Stimulated activated naive CD8-positive, alpha-beta T cell treated with anti-CD3 and anti-CD28 coated beads, Interleukin-15, Interleukin-2, amounts not matched to agents 100 ng/mL and 50 ng/mL, for 24 hours (primary cell): ENCODE data around the gene MICU2.

Experiments
- H3K27ac Mint-ChIP-seq: one replicate; pipeline ENCODE4 v1.8.0; 2021; ENCODE audit warnings: mild to moderate bottlenecking, mixed read lengths
- H3K27me3 Mint-ChIP-seq: one replicate; pipeline ENCODE4 v1.8.0; 2021; ENCODE audit warnings: mixed read lengths
- H3K36me3 Mint-ChIP-seq: one replicate; pipeline ENCODE4 v1.8.0; 2021; ENCODE audit warnings: low read depth, mixed read lengths
- H3K4me1 Mint-ChIP-seq: one replicate; pipeline ENCODE4 v1.8.0; 2021; ENCODE audit warnings: low read depth, mixed read lengths
- H3K4me3 Mint-ChIP-seq: one replicate; pipeline ENCODE4 v1.8.0; 2021; ENCODE audit warnings: mild to moderate bottlenecking, mixed read lengths
- H3K9me3 Mint-ChIP-seq: one replicate; pipeline ENCODE4 v1.8.0; 2021; ENCODE audit warnings: mixed read lengths

Gene MICU2

GRCh38 chr13:21541980-21542379, 62.0 kb downstream of the MICU2 start:
- no peak overlapping the region for H3K27ac Mint-ChIP-seq

GRCh38 chr13:21541271-21541670, 62.7 kb downstream of the MICU2 start:
- Mint-ChIP-seq H3K9me3 (no peaks in the 10 kb centered on the region), H3K36me3 (peaks cover 42% of the 10 kb centered on the region), H3K27ac (no peak overlapping the region), H3K4me1 (peaks cover 29% of the 10 kb centered on the region), H3K4me3 (no peak overlapping the region), H3K27me3 (no peaks in the 10 kb centered on the region)

More at GRCh38 chr13:21541980-21542379, 62.0 kb downstream of the MICU2 start:
- Mint-ChIP-seq H3K36me3 (peaks cover 37% of the 10 kb centered on the region), H3K4me1 (peaks cover 29% of the 10 kb centered on the region), H3K4me3 (no peak overlapping the region), H3K27me3 (no peaks in the 10 kb centered on the region), H3K9me3 (no peaks in the 10 kb centered on the region)

- Mint-ChIP-seq H3K36me3 (peaks cover 32% of the 10 kb centered on the region), H3K9me3 (no peaks in the 10 kb centered on the region), H3K4me3 (no peak overlapping the region), H3K27me3 (no peaks in the 10 kb centered on the region), H3K27ac (no peak overlapping the region), H3K4me1 (peaks cover 25% of the 10 kb centered on the region)
These were observed 64.3 kb downstream of the MICU2 start for GRCh38 chr13:21539687-21540086.

GRCh38 chr13:21538753-21539152, 65.2 kb downstream of the MICU2 start:
- H3K4me3 Mint-ChIP-seq = no peak overlapping the region
- peaks cover 31% of the 10 kb centered on the region for H3K36me3 Mint-ChIP-seq
- H3K9me3 Mint-ChIP-seq = no peaks in the 10 kb centered on the region
- H3K27me3 Mint-ChIP-seq = no peaks in the 10 kb centered on the region
- H3K4me1 Mint-ChIP-seq = peaks cover 17% of the 10 kb centered on the region
- H3K27ac Mint-ChIP-seq = no peak overlapping the region

GRCh38 chr13:21538280-21538679, 65.7 kb downstream of the MICU2 start:
- H3K4me3 Mint-ChIP-seq = no peak overlapping the region
- no peaks in the 10 kb centered on the region for H3K9me3 Mint-ChIP-seq
- H3K4me1 Mint-ChIP-seq = peaks cover 13% of the 10 kb centered on the region
- peaks cover 31% of the 10 kb centered on the region for H3K36me3 Mint-ChIP-seq
- H3K27ac Mint-ChIP-seq = no peak overlapping the region
- H3K27me3 Mint-ChIP-seq = no peaks in the 10 kb centered on the region

- no peak overlapping the region for H3K27ac Mint-ChIP-seq
- H3K4me3 Mint-ChIP-seq = no peak overlapping the region
- H3K36me3 Mint-ChIP-seq = peaks cover 40% of the 10 kb centered on the region
- H3K4me1 Mint-ChIP-seq = peaks cover 18% of the 10 kb centered on the region
- H3K9me3 Mint-ChIP-seq = no peaks in the 10 kb centered on the region
- no peaks in the 10 kb centered on the region for H3K27me3 Mint-ChIP-seq
These were observed 66.9 kb downstream of the MICU2 start for GRCh38 chr13:21537105-21537504.

- peaks cover 53% of the 10 kb centered on the region for H3K36me3 Mint-ChIP-seq
- no peak overlapping the region for H3K4me3 Mint-ChIP-seq
- H3K4me1 Mint-ChIP-seq = peaks cover 23% of the 10 kb centered on the region
- H3K9me3 Mint-ChIP-seq = no peaks in the 10 kb centered on the region
- no peaks in the 10 kb centered on the region for H3K27me3 Mint-ChIP-seq
- H3K27ac Mint-ChIP-seq = no peak overlapping the region
These were observed 69.2 kb downstream of the MICU2 start for GRCh38 chr13:21534760-21535159.

- Mint-ChIP-seq H3K27ac (no peak overlapping the region), H3K4me1 (peaks cover 23% of the 10 kb centered on the region), H3K4me3 (no peak overlapping the region), H3K9me3 (no peaks in the 10 kb centered on the region), H3K27me3 (no peaks in the 10 kb centered on the region), H3K36me3 (peaks cover 32% of the 10 kb centered on the region)
These were observed 72.5 kb downstream of the MICU2 start for GRCh38 chr13:21531455-21531854.

GRCh38 chr13:21530656-21531055, 73.3 kb downstream of the MICU2 start:
- H3K36me3 Mint-ChIP-seq = peaks cover 34% of the 10 kb centered on the region
- H3K9me3 Mint-ChIP-seq = no peaks in the 10 kb centered on the region
- peaks cover 23% of the 10 kb centered on the region for H3K4me1 Mint-ChIP-seq
- H3K27me3 Mint-ChIP-seq = no peaks in the 10 kb centered on the region
- no peak overlapping the region for H3K27ac Mint-ChIP-seq
- no peak overlapping the region for H3K4me3 Mint-ChIP-seq

- Mint-ChIP-seq H3K27me3 (no peaks in the 10 kb centered on the region), H3K27ac (no peak overlapping the region), H3K4me1 (peaks cover 23% of the 10 kb centered on the region), H3K36me3 (peaks cover 39% of the 10 kb centered on the region), H3K9me3 (no peaks in the 10 kb centered on the region), H3K4me3 (no peak overlapping the region)
These were observed 74.7 kb downstream of the MICU2 start for GRCh38 chr13:21529146-21529893.

- Mint-ChIP-seq H3K36me3 (peaks cover 38% of the 10 kb centered on the region), H3K4me3 (no peak overlapping the region), H3K27ac (no peak overlapping the region), H3K9me3 (no peaks in the 10 kb centered on the region), H3K27me3 (no peaks in the 10 kb centered on the region), H3K4me1 (peaks cover 23% of the 10 kb centered on the region)
These were observed 75.4 kb downstream of the MICU2 start for GRCh38 chr13:21528616-21529015.

- Mint-ChIP-seq H3K27ac (no peak overlapping the region), H3K36me3 (peaks cover 38% of the 10 kb centered on the region), H3K4me3 (no peak overlapping the region), H3K9me3 (no peaks in the 10 kb centered on the region), H3K27me3 (no peaks in the 10 kb centered on the region), H3K4me1 (peaks cover 12% of the 10 kb centered on the region)
These were observed 77.0 kb downstream of the MICU2 start for GRCh38 chr13:21526707-21527540.

GRCh38 chr13:21522847-21523246, 81.1 kb downstream of the MICU2 start:
- H3K4me3 Mint-ChIP-seq = no peak overlapping the region
- H3K4me1 Mint-ChIP-seq = no peaks in the 10 kb centered on the region
- no peak overlapping the region for H3K27ac Mint-ChIP-seq
- H3K27me3 Mint-ChIP-seq = no peaks in the 10 kb centered on the region
- H3K9me3 Mint-ChIP-seq = no peaks in the 10 kb centered on the region
- H3K36me3 Mint-ChIP-seq = peaks cover 51% of the 10 kb centered on the region

- Mint-ChIP-seq H3K4me1 (no peaks in the 10 kb centered on the region), H3K9me3 (no peaks in the 10 kb centered on the region), H3K27ac (no peak overlapping the region), H3K36me3 (peaks cover 51% of the 10 kb centered on the region), H3K27me3 (no peaks in the 10 kb centered on the region), H3K4me3 (no peak overlapping the region)
These were observed 81.8 kb downstream of the MICU2 start for GRCh38 chr13:21522130-21522529.

- no peaks in the 10 kb centered on the region for H3K27me3 Mint-ChIP-seq
- H3K4me1 Mint-ChIP-seq = no peaks in the 10 kb centered on the region
- no peak overlapping the region for H3K27ac Mint-ChIP-seq
These were observed 85.3 kb downstream of the MICU2 start for GRCh38 chr13:21518617-21519144.

More at GRCh38 chr13:21518617-21519144, 85.3 kb downstream of the MICU2 start:
- no peak overlapping the region for H3K4me3 Mint-ChIP-seq
- H3K36me3 Mint-ChIP-seq = peaks cover 45% of the 10 kb centered on the region
- no peaks in the 10 kb centered on the region for H3K9me3 Mint-ChIP-seq
